HepG2 (cell line): ENCODE results near the gene FCN1.

ENCODE experiments used
- CTCF ChIP-seq: sonication (generic); formaldehyde crosslinking; IDR thresholded peaks from 2 replicates; pipeline ENCODE4 v1.5.0; 2020; ENCODE audit warnings: mild to moderate bottlenecking, missing genetic modification reagents, moderate library complexity
- FIP1L1 ChIP-seq: fragments of 200-400 bp; formaldehyde crosslinking; IDR thresholded peaks from 2 replicates; pipeline ENCODE4 v1.6.1; 2018; ENCODE audit warnings: low read depth, mild to moderate bottlenecking, low read length, moderate library complexity, borderline replicate concordance; ENCODE audit not compliant: insufficient read depth
- POLR2A ChIP-seq, 2 experiments: IDR thresholded peaks; 2 replicates each; pipeline ENCODE4 v1.6.1; 2011; ENCODE audit warnings: low read depth in 2 of 2, low read length in 2 of 2, mild to moderate bottlenecking in 1 of 2, moderate library complexity in 1 of 2; ENCODE audit not compliant: insufficient read depth in 1 of 2
- YY1 ChIP-seq: IDR thresholded peaks from 2 replicates; pipeline ENCODE4 v1.6.1; 2011; ENCODE audit warnings: low read length, low read depth, moderate library complexity, mild to moderate bottlenecking; ENCODE audit not compliant: insufficient read depth, insufficient replicate concordance
- ZFP41 ChIP-seq: sonication (generic); formaldehyde crosslinking; IDR thresholded peaks from 2 replicates; pipeline ENCODE4 v1.4.0; 2020; ENCODE audit warnings: mild to moderate bottlenecking, missing genetic modification reagents, borderline replicate concordance
- ZFX ChIP-seq: sonication (generic); formaldehyde crosslinking; IDR thresholded peaks from 2 replicates; pipeline ENCODE4 v1.4.0; 2020; ENCODE audit warnings: mild to moderate bottlenecking, low read depth, missing genetic modification reagents, moderate library complexity
- TF ChIP-seq, protein P1 (sequence below), 2 experiments: sonication (generic) in 1 of 2; formaldehyde crosslinking in 1 of 2; IDR thresholded peaks; 2 replicates each; pipeline versions ENCODE4 v1.6.1 to v1.9.0; 2014 to 2022; ENCODE audit warnings: antibody characterized with exemption in 1 of 2, borderline replicate concordance in 1 of 2, inconsistent platforms in 1 of 2, low read depth in 1 of 2, missing genetic modification reagents in 1 of 2
- TF ChIP-seq, protein P2 (sequence below): sonication (generic); formaldehyde crosslinking; IDR thresholded peaks from 2 replicates; pipeline ENCODE4 v1.4.0; 2020; ENCODE audit warnings: mild to moderate bottlenecking, missing genetic modification reagents

GRCh38 chr9:134902936-134903335 is 14.8 kb downstream of the FCN1 start:
- no peak for TF ChIP-seq FIP1L1
- TF ChIP-seq, protein P1, sequence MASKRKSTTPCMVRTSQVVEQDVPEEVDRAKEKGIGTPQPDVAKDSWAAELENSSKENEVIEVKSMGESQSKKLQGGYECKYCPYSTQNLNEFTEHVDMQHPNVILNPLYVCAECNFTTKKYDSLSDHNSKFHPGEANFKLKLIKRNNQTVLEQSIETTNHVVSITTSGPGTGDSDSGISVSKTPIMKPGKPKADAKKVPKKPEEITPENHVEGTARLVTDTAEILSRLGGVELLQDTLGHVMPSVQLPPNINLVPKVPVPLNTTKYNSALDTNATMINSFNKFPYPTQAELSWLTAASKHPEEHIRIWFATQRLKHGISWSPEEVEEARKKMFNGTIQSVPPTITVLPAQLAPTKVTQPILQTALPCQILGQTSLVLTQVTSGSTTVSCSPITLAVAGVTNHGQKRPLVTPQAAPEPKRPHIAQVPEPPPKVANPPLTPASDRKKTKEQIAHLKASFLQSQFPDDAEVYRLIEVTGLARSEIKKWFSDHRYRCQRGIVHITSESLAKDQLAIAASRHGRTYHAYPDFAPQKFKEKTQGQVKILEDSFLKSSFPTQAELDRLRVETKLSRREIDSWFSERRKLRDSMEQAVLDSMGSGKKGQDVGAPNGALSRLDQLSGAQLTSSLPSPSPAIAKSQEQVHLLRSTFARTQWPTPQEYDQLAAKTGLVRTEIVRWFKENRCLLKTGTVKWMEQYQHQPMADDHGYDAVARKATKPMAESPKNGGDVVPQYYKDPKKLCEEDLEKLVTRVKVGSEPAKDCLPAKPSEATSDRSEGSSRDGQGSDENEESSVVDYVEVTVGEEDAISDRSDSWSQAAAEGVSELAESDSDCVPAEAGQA (IDR thresholded peaks at IDR 0.05; ENCODE audit: low read depth): no peak
- TF ChIP-seq, protein P1 (CRISPR knock-in tag; IDR thresholded peaks at IDR 0.05; ENCODE audit: borderline replicate concordance): no peak
- no peak for TF ChIP-seq YY1
- TF ChIP-seq, protein P2, sequence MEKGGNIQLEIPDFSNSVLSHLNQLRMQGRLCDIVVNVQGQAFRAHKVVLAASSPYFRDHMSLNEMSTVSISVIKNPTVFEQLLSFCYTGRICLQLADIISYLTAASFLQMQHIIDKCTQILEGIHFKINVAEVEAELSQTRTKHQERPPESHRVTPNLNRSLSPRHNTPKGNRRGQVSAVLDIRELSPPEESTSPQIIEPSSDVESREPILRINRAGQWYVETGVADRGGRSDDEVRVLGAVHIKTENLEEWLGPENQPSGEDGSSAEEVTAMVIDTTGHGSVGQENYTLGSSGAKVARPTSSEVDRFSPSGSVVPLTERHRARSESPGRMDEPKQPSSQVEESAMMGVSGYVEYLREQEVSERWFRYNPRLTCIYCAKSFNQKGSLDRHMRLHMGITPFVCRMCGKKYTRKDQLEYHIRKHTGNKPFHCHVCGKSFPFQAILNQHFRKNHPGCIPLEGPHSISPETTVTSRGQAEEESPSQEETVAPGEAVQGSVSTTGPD (CRISPR knock-in tag): no peak
- no peak for TF ChIP-seq CTCF (CRISPR knock-in tag)
- no peak for TF ChIP-seq POLR2A (IDR thresholded peaks at IDR 0.05; ENCODE audit: insufficient read depth in 1 of 2, low read depth in 2 of 2, low read length in 2 of 2)
- no peak for TF ChIP-seq ZFP41
- TF ChIP-seq ZFX (CRISPR knock-in tag): no peak
